Body of pancreas (tissue), 4 donors: ENCODE results near the gene NOP56. TPM values are rescaled to one million over a fixed set of nuclear protein-coding genes. Genes with fewer than 3 reads are reported as not detected.

Experiments
- ATAC-seq: fragments of 150-250 bp; one replicate; pipeline ENCODE4 v1.9.1; 2016
- DNase-seq, 4 donors: peaks; one replicate each; pipeline ENCODE4 v3.0.0-alpha.2; 2019
- H3K27ac ChIP-seq, 4 donors: fragments of 200-600 bp; sonication (generic); 1 replicate in 3 of 4; 2 replicates in 1 of 4; pipeline versions ENCODE4 v1.5.1 to v1.6.1; 2016 to 2019; ENCODE audit warnings: mild to moderate bottlenecking in 1 of 4, mixed read lengths in 1 of 4, moderate library complexity in 1 of 4
- H3K27me3 ChIP-seq, 2 donors: fragments of 200-600 bp; sonication (generic); one replicate each; pipeline ENCODE4 v1.6.0; 2016; ENCODE audit warnings: mild to moderate bottlenecking in 1 of 2
- H3K36me3 ChIP-seq, 2 donors: fragments of 200-600 bp; sonication (generic); replicated peaks in 1 of 2; 2 replicates each; pipeline ENCODE4 v1.5.1; 2016; ENCODE audit warnings: low read depth in 2 of 2; ENCODE audit not compliant: insufficient read depth in 1 of 2
- H3K4me1 ChIP-seq: fragments of 200-600 bp; sonication (generic); one replicate; pipeline ENCODE4 v1.6.0; 2016
- H3K4me3 ChIP-seq, 2 donors: fragments of 200-600 bp; sonication (generic); 1 replicate in 1 of 2; 2 replicates in 1 of 2; pipeline ENCODE4 v1.5.1; 2016 to 2019
- H3K9me3 ChIP-seq, 3 donors: fragments of 200-600 bp; sonication (generic); 1 replicate in 2 of 3; 2 replicates in 1 of 3; pipeline ENCODE4 v1.5.1; 2016
- CTCF ChIP-seq, 7 experiments: fragments of 450-650 bp in 4 of 7; fragments of 200-600 bp in 3 of 7; sonication (generic) in 3 of 7; IDR thresholded peaks; one replicate each; pipeline ENCODE4 v1.5.1; 2016 to 2019; ENCODE audit warnings: antibody characterized with exemption in 7 of 7
- POLR2A ChIP-seq, 3 donors: fragments of 450-650 bp; IDR thresholded peaks; one replicate each; pipeline ENCODE4 v1.6.1; 2016; ENCODE audit warnings: antibody characterized with exemption in 3 of 3, mild to moderate bottlenecking in 2 of 3
- WGBS, 2 donors: methylation state at CpG; one replicate each; pipeline ENCODE4 v1.1.5; 2017; 5-methylcytosine and 5-hydroxymethylcytosine counted together
- intact Hi-C: fragments of 100-400 bp; cut with DNase I; formaldehyde crosslinking; loops from one replicate; pipeline ENCODE4 v1.15.1; 2023
- total RNA-seq, 2 donors: library from RNA; depleted of rRNA; stranded (reverse); fragments of >200 nt; gene quantifications; one replicate each; pipeline ENCODE4 v1.1.0, GENCODE V29; 2016

Gene NOP56
- total RNA-seq, 2 donors from 2014 or later = 57.1 to 165 TPM

- DNase-seq (no peak), ATAC-seq (no peak)
- Histone ChIP-seq H3K27ac (peak overlapping the region in 3 of 4 donors; percentile 72 to 90 (median 83)), H3K27me3 (no peaks in the 10 kb centered on the region), H3K4me3 (peak overlapping the region; percentile 73 to 85), H3K4me1 (peaks cover 14% of the 10 kb centered on the region), H3K36me3 (peaks cover 0 to 13% of the 10 kb centered on the region in 2 donors), H3K9me3 (no peaks in the 10 kb centered on the region)
- no peak for TF ChIP-seq POLR2A (IDR thresholded peaks at IDR 0.05)
- TF ChIP-seq CTCF (IDR thresholded peaks at IDR 0.05) = no peak
- 1 to 4% methylated on average over 12 to 13 of the region's 13 CpGs for WGBS, 2 donors
- intact Hi-C loops = no loop called here
Observed at GRCh38 chr20:2663364-2663886, 11.0 kb downstream of the NOP56 start.

GRCh38 chr20:2663887-2664719, 11.7 kb downstream of the NOP56 start, which contains the start of gene IDH3B:
TSS of gene IDH3B (minus strand) at chr20:2664216. CDS start at chr20:2664188, 28 bp downstream.
- TF ChIP-seq POLR2A (IDR thresholded peaks at IDR 0.05) = peak; percentile 26 to 88 (median 88)
- no peak for TF ChIP-seq CTCF (IDR thresholded peaks at IDR 0.05)
- intact Hi-C loops = no loop called here
- Histone ChIP-seq H3K4me1 (peaks cover 14% of the 10 kb centered on the region), H3K27ac (peak within 1 kb of the TSS; percentile 72 to 90 (median 79)), H3K9me3 (no peaks in the 10 kb centered on the region), H3K36me3 (peaks cover 0 to 10% of the 10 kb centered on the region in 2 donors), H3K27me3 (no peaks in the 10 kb centered on the region), H3K4me3 (peak within 1 kb of the TSS; percentile 73 to 85)
- 5 to 8% methylated on average over 36 to 49 of the region's 49 CpGs for WGBS, 2 donors
- ATAC-seq (peak; percentile 99), DNase-seq (peak; percentile 89 to 94 (median 92))

- H3K36me3 ChIP-seq = no peaks in the 10 kb centered on the region
- TF ChIP-seq CTCF (IDR thresholded peaks at IDR 0.05) (no peak), POLR2A (IDR thresholded peaks at IDR 0.05) (no peak)
- DNase-seq = no peak
- H3K4me1 ChIP-seq = no peaks in the 10 kb centered on the region
- 13 to 16% methylated on average over 4 of the region's 4 CpGs for WGBS, 2 donors
- H3K9me3 ChIP-seq = no peaks in the 10 kb centered on the region
- intact Hi-C loops = no loop called here
- H3K27ac ChIP-seq = no peak overlapping the region
- H3K4me3 ChIP-seq = no peak overlapping the region
- ATAC-seq = no peak
- no peaks in the 10 kb centered on the region for H3K27me3 ChIP-seq
Observed at GRCh38 chr20:2671977-2672376, 19.5 kb downstream of the NOP56 start.

- no peak overlapping the region for H3K4me3 ChIP-seq
- no peak for ATAC-seq
- H3K9me3 ChIP-seq = no peaks in the 10 kb centered on the region
- no peaks in the 10 kb centered on the region for H3K27me3 ChIP-seq
- intact Hi-C loops = no loop called here
- TF ChIP-seq CTCF (IDR thresholded peaks at IDR 0.05) (no peak), POLR2A (IDR thresholded peaks at IDR 0.05) (no peak)
- WGBS, 2 donors = 43 to 49% methylated on average over 3 of the region's 3 CpGs
- H3K4me1 ChIP-seq = no peaks in the 10 kb centered on the region
- no peak for DNase-seq
- no peak overlapping the region for H3K27ac ChIP-seq
- no peaks in the 10 kb centered on the region for H3K36me3 ChIP-seq
Observed at GRCh38 chr20:2672446-2672845, 20.0 kb downstream of the NOP56 start.
